K562 (cell line): ENCODE measurements around the gene ARHGAP24. TPM values are rescaled to one million over a fixed set of nuclear protein-coding genes. Genes with fewer than 3 reads are reported as not detected.

ENCODE experiments used
- ATAC-seq: fragments of 200-7000 bp; cut with Tn5 transposase; 3 replicates; pipeline ENCODE4 v1.9.1; 2020; ENCODE audit warnings: moderate library complexity
- BruUV-seq: library from RNA; stranded (reverse); fragments of 400-500 nt; replicated peaks from 2 replicates; lab custom pipeline; 2021; lab: Mats Ljungman, UMichigan
- CTCF ChIA-PET: fragments of 300-600 bp; formaldehyde crosslinking; extraction: SDS; loops from one replicate; lab custom pipeline; 2021; ENCODE audit warnings: low intra/inter-chr PET ratio; lab: Yijun Ruan, JAX
- POLR2A ChIA-PET: fragments of 300-600, 350-650 bp; sonication (Branson Sonifier 250); formaldehyde crosslinking; extraction: SDS; loops from one replicate; lab custom pipeline; 2021; ENCODE audit warnings: antibody characterized with exemption, inconsistent platforms; lab: Yijun Ruan, JAX
- DNase-seq, 4 experiments: peaks; one replicate each; pipeline versions ENCODE4 v3.0.0 to v3.0.0-alpha.2; 2011 to 2018; ENCODE audit warnings: low spot score in 3 of 4, mixed read lengths in 3 of 4; ENCODE audit errors: extremely low read depth in 1 of 4
- FAIRE-seq: peaks from 2 replicates; lab custom pipeline; 2011; peaks lifted over from hg19 to GRCh38; lab: Jason Lieb, UNC
- H2AFZ ChIP-seq: 2 replicates; pipeline ENCODE4 v1.6.0; 2011; ENCODE audit warnings: low read depth, low read length, control low read depth, inconsistent platforms
- H3K27ac ChIP-seq: fragments of 200-600 bp; 3 replicates; pipeline ENCODE4 v1.8.0; 2011; ENCODE audit warnings: low read depth, mild to moderate bottlenecking, control low read depth, inconsistent platforms, low read length, moderate library complexity, mixed read lengths; ENCODE audit errors: extremely low read depth
- H3K27me3 ChIP-seq, 2 experiments: fragments of 300-600 bp in 1 of 2; 2 replicates in 1 of 2; 3 replicates in 1 of 2; pipeline versions ENCODE4 v1.6.0 to v1.8.0; 2011; ENCODE audit warnings: inconsistent platforms in 2 of 2, low read length in 2 of 2, mild to moderate bottlenecking in 1 of 2, mixed read lengths in 1 of 2, moderate library complexity in 1 of 2; ENCODE audit not compliant: control insufficient read depth in 2 of 2, insufficient read depth in 2 of 2
- H3K36me3 ChIP-seq: fragments of 300-600 bp; 3 replicates; pipeline ENCODE4 v1.8.0; 2011; ENCODE audit warnings: mild to moderate bottlenecking, low read length, inconsistent platforms; ENCODE audit not compliant: control insufficient read depth, insufficient read depth
- H3K4me1 ChIP-seq, 2 experiments: fragments of 200-600 bp in 1 of 2; replicated peaks in 1 of 2; 2 replicates in 1 of 2; 3 replicates in 1 of 2; pipeline versions ENCODE4 v1.5.1 to v1.8.0; 2011; ENCODE audit warnings: inconsistent platforms in 2 of 2, low read length in 2 of 2, mild to moderate bottlenecking in 1 of 2, mixed read lengths in 1 of 2, moderate library complexity in 1 of 2; ENCODE audit not compliant: control insufficient read depth in 2 of 2, insufficient read depth in 2 of 2
- H3K4me2 ChIP-seq: 2 replicates; pipeline ENCODE4 v1.6.1; 2011; ENCODE audit warnings: low read length, control low read depth, inconsistent platforms, mixed read lengths; ENCODE audit not compliant: insufficient read depth
- H3K4me3 ChIP-seq: fragments of 200-600 bp; sonication (generic), shearing (Covaris generic); 2 replicates; pipeline ENCODE4 v1.5.1; 2016; ENCODE audit warnings: control low read depth, inconsistent platforms
- H3K79me2 ChIP-seq: fragments of 200-600 bp; 3 replicates; pipeline ENCODE4 v1.8.0; 2011; ENCODE audit warnings: low read length, inconsistent platforms; ENCODE audit not compliant: control insufficient read depth, insufficient read depth
- H3K9ac ChIP-seq, 2 experiments: 2 replicates each; pipeline versions ENCODE4 v1.6.0 to v1.6.1; 2011; ENCODE audit warnings: low read depth in 2 of 2, low read length in 2 of 2, control low read depth in 1 of 2, inconsistent platforms in 1 of 2, mild to moderate bottlenecking in 1 of 2, mixed read lengths in 1 of 2; ENCODE audit not compliant: insufficient read depth in 1 of 2
- H3K9me1 ChIP-seq: one replicate; pipeline ENCODE4 v1.6.0; 2011; ENCODE audit warnings: inconsistent platforms, mild to moderate bottlenecking, low read length, moderate library complexity; ENCODE audit not compliant: control insufficient read depth, insufficient read depth
- H3K9me3 ChIP-seq: replicated peaks from 2 replicates; pipeline ENCODE4 v1.5.1; 2011; ENCODE audit warnings: low read depth, low read length, inconsistent platforms; ENCODE audit not compliant: control insufficient read depth, insufficient read depth
- H4K20me1 ChIP-seq: replicated peaks from 2 replicates; pipeline ENCODE4 v1.6.1; 2011; ENCODE audit warnings: low read length, inconsistent platforms, mixed read lengths; ENCODE audit not compliant: control insufficient read depth, insufficient read depth
- CREB1 ChIP-seq, 2 experiments: sonication (generic) in 1 of 2; formaldehyde crosslinking in 1 of 2; IDR thresholded peaks; 2 replicates each; pipeline versions ENCODE4 v1.6.1 to v1.8.0; 2012 to 2022; ENCODE audit warnings: inconsistent platforms in 1 of 2, mild to moderate bottlenecking in 1 of 2, missing genetic modification reagents in 1 of 2, moderate library complexity in 1 of 2
- CUX1 ChIP-seq: fragments of 200-800 bp; sonication (Bioruptor generic); IDR thresholded peaks from 2 replicates; pipeline ENCODE4 v1.6.1; 2016; ENCODE audit warnings: missing genetic modification characterization, missing compliant biosample characterization
- GATAD2A ChIP-seq: fragments of 450-650 bp; IDR thresholded peaks from 2 replicates; pipeline ENCODE4 v1.6.1; 2017
- HDAC1 ChIP-seq, 2 experiments: fragments of 450-650 bp; IDR thresholded peaks; 2 replicates each; pipeline ENCODE4 v1.6.1; 2016 to 2017; ENCODE audit warnings: inconsistent platforms in 1 of 2, mild to moderate bottlenecking in 1 of 2, moderate library complexity in 1 of 2
- NFE2L1 ChIP-seq: fragments of 450-650 bp; IDR thresholded peaks from 2 replicates; pipeline ENCODE4 v1.6.1; 2016; ENCODE audit warnings: missing genetic modification characterization, low read depth, mild to moderate bottlenecking, missing compliant biosample characterization, moderate library complexity, borderline replicate concordance
- POLR2A ChIP-seq: fragments of 450-650 bp; conservative IDR thresholded peaks from 2 replicates; pipeline ENCODE4 v1.6.1; 2016
- PTRF ChIP-seq: fragments of 450-650 bp; IDR thresholded peaks from 2 replicates; pipeline ENCODE4 v1.6.1; 2016; ENCODE audit warnings: mild to moderate bottlenecking, missing genetic modification characterization, missing compliant biosample characterization
- SRSF7 ChIP-seq: fragments of 200-400 bp; formaldehyde crosslinking; optimal IDR thresholded peaks from 2 replicates; pipeline ENCODE3; 2017; ENCODE audit warnings: mild to moderate bottlenecking, low read depth, low read length
- TAF7 ChIP-seq: fragments of 450-650 bp; IDR thresholded peaks from 2 replicates; pipeline ENCODE4 v1.6.1; 2016; ENCODE audit warnings: missing genetic modification characterization, missing compliant biosample characterization
- TEAD4 ChIP-seq, 2 experiments: sonication (generic) in 1 of 2; formaldehyde crosslinking in 1 of 2; IDR thresholded peaks; 2 replicates each; pipeline versions ENCODE4 v1.6.1 to v1.8.0; 2012 to 2022; ENCODE audit warnings: borderline replicate concordance in 1 of 2, inconsistent platforms in 1 of 2, low read length in 1 of 2, mild to moderate bottlenecking in 1 of 2, missing genetic modification reagents in 1 of 2
- U2AF1 ChIP-seq: fragments of 200-400 bp; formaldehyde crosslinking; optimal IDR thresholded peaks from 2 replicates; pipeline ENCODE3; 2017; ENCODE audit warnings: mild to moderate bottlenecking, low read depth, low read length, moderate library complexity
- ZC3H11A ChIP-seq: IDR thresholded peaks from 2 replicates; pipeline ENCODE4 v1.6.1; 2012; ENCODE audit warnings: low read depth, low read length, improper control_type of control experiment
- ZFP36 ChIP-seq: fragments of 150-350 bp; IDR thresholded peaks from 2 replicates; pipeline ENCODE4 v1.6.1; 2018; ENCODE audit warnings: low read length, low read depth; ENCODE audit not compliant: partially characterized antibody
- ZKSCAN3 ChIP-seq: fragments of 250-450 bp; sonication (Bioruptor Pico); IDR thresholded peaks from 2 replicates; pipeline ENCODE4 v1.4.0; 2020
- ZNF253 ChIP-seq: fragments of 250-450 bp; sonication (Bioruptor Pico); conservative IDR thresholded peaks from 2 replicates; pipeline ENCODE4 v1.6.1; 2021; ENCODE audit warnings: mild to moderate bottlenecking
- ZNF316 ChIP-seq: fragments of 450-650 bp; IDR thresholded peaks from 2 replicates; pipeline ENCODE4 v1.6.1; 2016
- ZNF695 ChIP-seq: fragments of 450-650 bp; formaldehyde crosslinking; IDR thresholded peaks from 2 replicates; pipeline ENCODE4 v1.4.0; 2020; ENCODE audit warnings: mild to moderate bottlenecking, moderate library complexity
- WGBS: fragments of 100-300 bp; shearing (Covaris generic); methylation state at CpG from one replicate; pipeline ENCODE4 v1.1.6; 2016; ENCODE audit warnings: low coverage, mixed read lengths; ENCODE audit not compliant: insufficient coverage; ENCODE audit errors: missing lambda C conversion rate; 5-methylcytosine and 5-hydroxymethylcytosine counted together
- in situ Hi-C: fragments of 300-500 bp; cut with MboI; formaldehyde crosslinking; loops from 4 replicates; pipeline ENCODE4 v1.15.0; 2018; ENCODE audit warnings: inconsistent platforms, mixed read lengths
- intact Hi-C: fragments of 100-400 bp; cut with micrococcal nuclease; formaldehyde crosslinking; loops from 2 replicates; pipeline ENCODE4 v1.14.2; 2022
- polyA plus RNA-seq, 8 experiments: library from polyadenylated mRNA; depleted of rRNA in 4 of 8; stranded (reverse) in 5 of 8; unstranded in 3 of 8; fragments of >200 nt; fragmentation: Nextera tagmentation in 2 of 8; fragmentation: Illumina TruSeq in 1 of 8; extraction: Ambion mirVana in 2 of 8; extraction: Trizol in 1 of 8; gene quantifications; 2 replicates each; pipeline versions ENCODE4 v1.2.1 to v1.2.3, GENCODE V29; 2011 to 2014; ENCODE audit warnings: inconsistent platforms in 1 of 8, missing spikeins in 1 of 8
- total RNA-seq, 7 experiments: library from RNA; depleted of rRNA in 6 of 7; stranded (reverse); fragments of >200 nt in 6 of 7; fragmentation: Illumina TruSeq in 2 of 7; extraction: Trizol in 2 of 7; gene quantifications; 2 replicates each; pipeline versions ENCODE4 v1.2.1 to v1.2.3, GENCODE V29; 2011 to 2021; ENCODE audit warnings: low replicate concordance in 1 of 7

The ARHGAP24 gene
- total and polyA plus RNA-seq, 9 of the 15 experiments (the other 6 are each of a cell fraction or from before 2014, with no cell fraction given) = 8.0 to 22.6 (median 14.0) TPM

GRCh38 chr4:85615952-85616351, 141.0 kb downstream of the ARHGAP24 start:
- no peak overlapping the region for H3K9ac ChIP-seq
- H2AFZ ChIP-seq = no peak overlapping the region
- ATAC-seq (no peak), FAIRE-seq (no peak), DNase-seq (no peak)
- no TSS peak for BruUV-seq
- H4K20me1 ChIP-seq = no peaks in the 10 kb centered on the region
- no peaks in the 10 kb centered on the region for H3K9me1 ChIP-seq
- ChIA-PET CTCF (no interaction called here), POLR2A (no interaction called here)
- H3K4me1 ChIP-seq = no peaks in the 10 kb centered on the region
- H3K36me3 ChIP-seq = no peaks in the 10 kb centered on the region
- H3K9me3 ChIP-seq = no peaks in the 10 kb centered on the region
- in situ Hi-C loops = no loop called here
- H3K27ac ChIP-seq = no peak overlapping the region
- peaks cover 1% of the 10 kb centered on the region; the same call in 1 of the 3 replicates for H3K79me2 ChIP-seq
- H3K4me3 ChIP-seq = no peak overlapping the region
- intact Hi-C loops = no loop called here
- WGBS = 72% methylated on average over 2 of the region's 2 CpGs
- no peaks in the 10 kb centered on the region for H3K27me3 ChIP-seq
- TF ChIP-seq GATAD2A (no peak), ZC3H11A (no peak), ZNF316 (no peak), SRSF7 (no peak), POLR2A (no peak), ZFP36 (no peak), NFE2L1 (tag) (no peak), TAF7 (tag) (no peak), ZNF253 (CRISPR knock-in tag) (no peak), U2AF1 (no peak), PTRF (tag) (no peak), TEAD4 (IDR thresholded peaks at IDR 0.05; ENCODE audit: low read length) (no peak), TEAD4 (CRISPR knock-in tag; IDR thresholded peaks at IDR 0.05; ENCODE audit: borderline replicate concordance) (no peak), ZKSCAN3 (CRISPR knock-in tag) (no peak), HDAC1 (IDR thresholded peaks at IDR 0.05) (no peak), CREB1 (IDR thresholded peaks at IDR 0.05) (no peak), CREB1 (CRISPR knock-in tag; IDR thresholded peaks at IDR 0.05) (no peak), CUX1 (CRISPR knock-in tag) (no peak), ZNF695 (CRISPR knock-in tag) (no peak)
- H3K4me2 ChIP-seq = no peak overlapping the region
